ENCODE results near the gene DENND1A.
A peak's percentile ranks its signal among the peaks of the same experiment; 100 is the strongest.
"Not testable (repeated sequence)": the region's sequence is repeated elsewhere in the genome, so short reads cannot be mapped to it uniquely, and the experiment has no call there.

DENND1A gene

DNA sequence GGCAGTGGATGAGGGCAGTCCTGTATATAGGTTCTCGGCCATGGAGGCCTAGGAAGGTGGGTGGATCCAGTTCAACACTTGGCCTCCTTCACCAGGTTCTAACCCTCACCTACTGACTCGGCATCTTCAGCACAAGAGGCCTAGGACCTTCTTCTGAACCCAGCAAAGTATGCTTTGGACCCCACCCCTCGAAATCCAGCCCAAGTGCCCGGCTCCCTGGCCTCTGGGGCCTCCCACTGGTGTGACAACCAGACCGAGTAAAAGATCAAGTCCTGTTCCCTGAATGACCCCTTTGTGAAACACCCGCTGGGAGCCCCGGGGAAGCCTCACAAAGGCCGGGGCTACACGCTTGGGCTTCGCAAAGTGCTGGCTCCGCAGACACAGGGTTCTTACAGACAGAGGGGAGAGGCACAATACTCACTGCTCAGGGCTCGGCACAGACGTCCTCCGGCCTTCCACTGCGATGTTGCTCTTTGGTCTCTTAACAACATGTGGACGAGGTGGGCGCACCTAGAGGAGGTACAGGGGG lies 526.9 kb downstream of the DENND1A start:
- DNase-seq = no peak

- DNase-seq = peak in 1 of 2 donors; percentile 22
These were observed 527.9 kb downstream of the DENND1A start for GRCh38 chr9:123401879-123402513.

GRCh38 chr9:123400926-123401503 lies 528.9 kb downstream of the DENND1A start:
- peak in 1 of 2 donors; percentile 8 for DNase-seq

GRCh38 chr9:123399803-123400378 lies 530.0 kb downstream of the DENND1A start:
- DNase-seq = peak in 1 of 2 donors; percentile 17

- not testable (repeated sequence) for DNase-seq
These were observed 531.0 kb downstream of the DENND1A start for GRCh38 chr9:123398938-123399337.

DNA sequence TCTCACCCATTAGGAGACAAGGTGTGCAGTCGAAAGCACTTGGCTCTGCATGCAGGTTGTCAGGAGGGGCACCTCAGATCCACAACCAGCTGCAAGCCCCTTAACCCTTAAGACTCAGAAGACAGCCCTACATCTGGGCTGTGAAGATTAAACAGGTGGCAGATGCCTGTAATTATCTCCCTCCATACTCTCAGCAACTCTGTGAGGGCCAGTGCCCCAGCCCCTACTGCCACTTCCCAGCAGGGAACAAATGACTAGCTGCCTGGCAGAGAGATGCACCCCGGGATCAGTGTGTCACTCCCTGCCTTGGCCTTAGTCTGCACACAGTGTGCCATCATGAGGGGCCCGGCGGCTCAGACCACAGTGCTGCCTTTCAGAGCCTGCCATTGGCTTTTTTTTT lies 532.0 kb downstream of the DENND1A start:
- no peak for DNase-seq

GRCh38 chr9:123395689-123396511 lies 534.0 kb downstream of the DENND1A start:
- DNase-seq = no peak

GRCh38 chr9:123395276-123395688 lies 534.6 kb downstream of the DENND1A start:
- DNase-seq = no peak

DNA sequence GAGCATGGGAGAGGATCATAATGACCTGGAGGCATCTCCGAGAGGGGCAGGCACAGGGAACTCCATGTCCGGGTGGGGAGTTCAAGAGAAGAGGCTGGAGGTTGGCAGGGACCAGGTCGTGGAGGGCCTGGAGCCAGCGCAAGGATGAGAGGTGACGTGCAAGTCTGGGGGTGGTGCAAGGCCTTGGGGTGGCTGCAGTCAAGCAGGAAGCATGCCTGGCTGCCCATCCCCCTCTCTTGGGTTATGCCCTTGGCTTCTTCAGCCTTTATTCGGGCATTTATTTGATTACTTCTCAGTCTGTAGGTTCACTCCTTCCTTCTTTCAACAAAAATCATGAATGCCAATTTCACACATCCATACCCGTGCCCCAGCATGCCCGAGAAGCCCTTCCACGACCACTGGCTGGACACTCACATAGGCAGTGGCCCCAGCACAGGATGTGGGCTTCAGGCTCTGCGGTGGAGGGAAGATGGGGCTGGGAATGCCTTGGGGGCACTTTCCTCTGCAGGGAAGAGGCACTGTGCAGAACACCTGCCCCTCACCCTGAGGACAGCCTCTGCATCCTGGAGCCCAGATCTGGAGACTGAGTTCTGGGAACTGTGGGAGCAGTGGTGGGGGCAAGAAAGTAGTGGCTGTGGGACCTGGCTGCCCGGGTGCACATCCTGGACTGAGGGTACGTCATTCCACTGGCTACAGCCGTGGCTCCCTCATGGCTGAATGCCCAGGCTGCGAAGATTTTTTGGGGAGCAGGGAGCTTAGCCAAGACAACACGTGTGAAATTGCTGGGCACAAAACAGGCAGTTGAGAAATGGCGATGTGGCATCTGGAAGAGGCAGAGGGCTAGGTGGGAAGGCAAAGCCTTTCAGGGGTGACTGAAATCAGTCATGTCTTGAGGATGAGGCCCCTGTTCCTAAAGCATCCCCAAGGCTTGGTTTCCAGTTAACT lies 535.4 kb downstream of the DENND1A start:
- no peak for DNase-seq

DNA sequence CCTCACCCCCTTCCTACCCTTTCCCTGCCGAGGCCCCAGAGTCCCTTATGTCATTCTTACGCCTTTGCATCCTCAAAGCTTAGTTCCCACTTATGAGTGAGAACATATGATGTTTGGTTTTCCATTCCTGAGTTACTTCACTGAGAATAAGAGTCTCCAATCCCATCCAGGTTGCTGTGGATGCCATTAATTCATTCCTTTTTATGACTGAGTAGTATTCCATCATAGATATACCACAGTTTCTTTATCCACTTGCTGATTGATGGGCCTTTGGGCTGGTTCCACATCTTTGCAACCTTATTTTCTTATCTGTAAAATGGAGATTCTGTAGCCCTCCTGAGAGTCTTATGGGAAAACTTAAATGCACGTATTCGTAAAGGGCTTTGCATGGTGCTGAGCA lies 537.1 kb downstream of the DENND1A start:
- DNase-seq = no peak

DNA sequence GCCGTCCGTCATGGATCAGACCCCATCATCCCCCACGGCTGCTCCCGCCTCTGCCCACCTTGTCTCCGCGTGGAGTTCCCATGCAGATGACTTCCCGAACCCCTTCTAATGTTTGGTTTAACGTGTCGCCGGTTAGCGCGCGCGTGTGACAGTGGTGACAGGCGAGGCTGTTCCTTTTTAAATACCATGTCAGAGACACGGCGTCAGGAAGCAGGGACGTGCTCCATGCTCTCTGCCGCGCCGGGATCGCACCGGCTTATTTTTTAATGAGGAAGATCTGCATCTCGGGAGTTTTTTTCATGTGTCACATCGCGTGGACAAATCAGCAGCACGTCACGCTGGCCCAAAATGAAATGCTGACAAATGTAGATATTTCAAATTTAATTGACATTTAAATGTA lies 538.0 kb downstream of the DENND1A start:
- no peak for DNase-seq

DNA sequence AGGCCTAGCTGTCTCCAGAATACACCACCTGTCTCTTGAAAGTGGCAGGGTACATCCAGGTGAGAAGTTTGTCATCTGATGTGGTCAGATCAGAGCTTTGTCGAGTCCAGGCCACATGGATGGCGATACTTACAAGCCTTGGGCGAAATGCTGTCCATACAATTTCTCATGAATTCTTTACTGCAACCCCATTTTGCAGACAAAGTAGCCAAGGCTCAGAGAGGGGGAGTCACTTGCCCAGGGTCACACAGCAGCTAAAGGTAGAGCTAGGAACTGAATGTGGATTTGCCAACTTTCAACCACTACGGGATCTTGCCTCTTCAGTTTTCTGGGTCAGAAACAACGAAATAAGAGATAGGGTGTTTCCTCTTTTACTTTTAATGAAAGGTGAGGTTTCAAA lies 538.7 kb downstream of the DENND1A start:
- no peak for DNase-seq

GRCh38 chr9:123390337-123391135 lies 539.4 kb downstream of the DENND1A start:
- no peak for DNase-seq

DNA sequence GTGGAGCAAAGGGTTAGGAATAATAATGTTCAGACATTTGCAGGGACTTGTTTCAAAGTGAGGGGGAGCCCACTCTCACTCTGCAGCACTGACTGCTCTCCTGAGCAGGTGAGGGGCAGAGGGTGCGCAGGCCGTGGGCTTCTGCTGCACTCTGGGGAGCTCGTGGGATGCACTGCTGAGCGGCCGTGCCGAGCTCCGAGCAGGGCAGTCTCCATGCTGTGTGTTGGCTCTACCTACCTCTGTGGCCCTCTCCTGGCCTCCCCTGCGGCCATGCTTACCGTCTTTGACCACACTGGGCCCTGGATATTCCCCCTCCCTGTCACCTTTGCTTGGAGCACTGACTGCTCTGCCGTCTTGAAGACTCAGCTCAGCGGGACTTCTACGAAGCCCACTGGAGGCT lies 540.2 kb downstream of the DENND1A start:
- no peak for DNase-seq

- DNase-seq = peak; percentile 42 to 45
These were observed 540.9 kb downstream of the DENND1A start for GRCh38 chr9:123389070-123389469.

DNA sequence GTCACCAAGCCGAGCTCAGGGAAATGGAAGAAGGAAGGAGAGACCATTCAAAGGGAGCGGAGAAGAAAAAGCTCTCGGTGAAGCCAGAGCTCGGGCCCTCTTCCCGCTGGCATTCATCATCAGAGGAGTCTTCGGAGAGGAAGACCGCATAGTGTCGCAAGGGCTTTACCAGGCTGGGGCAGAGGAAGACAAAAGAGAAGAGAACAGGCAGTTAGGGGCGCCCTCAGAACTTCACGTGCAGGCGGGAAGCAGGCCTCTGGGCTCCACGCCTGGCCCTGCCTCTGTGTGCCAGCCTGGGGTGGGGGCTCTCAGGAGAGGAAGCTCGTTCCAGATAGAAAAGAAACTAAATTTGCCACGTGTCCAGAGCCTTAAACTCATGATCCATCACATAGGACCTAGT lies 542.2 kb downstream of the DENND1A start:
- DNase-seq = peak; percentile 5 to 23

DNA sequence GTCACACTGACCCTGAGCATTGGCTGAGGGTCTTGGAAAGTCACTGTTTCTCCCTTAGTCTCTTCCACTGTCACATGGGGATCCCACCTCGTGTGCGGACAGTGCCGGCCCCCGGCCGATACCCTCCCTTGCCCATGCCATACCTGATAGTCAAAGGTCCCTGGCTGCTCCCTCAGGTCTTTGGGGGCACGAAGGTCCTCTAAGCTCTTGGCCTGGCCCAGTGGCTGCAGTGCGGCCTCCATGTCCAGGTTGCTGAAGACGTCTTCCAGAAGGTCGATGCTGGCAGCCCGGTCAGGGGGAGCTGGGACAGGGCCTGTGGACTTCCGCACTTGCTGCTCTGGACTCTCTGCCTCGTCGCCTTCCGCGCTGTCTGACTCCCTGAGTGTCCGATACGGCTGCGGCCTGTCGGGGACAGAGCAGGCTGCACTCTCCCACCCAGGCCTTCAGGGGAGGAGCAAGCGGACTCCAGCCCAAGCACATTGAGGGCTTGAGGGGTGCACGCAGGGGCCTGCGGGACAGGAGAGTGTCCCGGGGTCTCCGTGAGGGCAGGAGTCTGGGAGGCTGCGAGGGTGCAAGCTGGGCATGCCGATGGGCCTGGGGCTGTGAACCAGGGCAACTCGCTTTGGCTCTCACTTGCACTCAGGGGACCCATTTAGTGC lies 546.3 kb downstream of the DENND1A start:
- no peak for DNase-seq

GRCh38 chr9:123382653-123383511 lies 547.0 kb downstream of the DENND1A start:
- no peak for DNase-seq

GRCh38 chr9:123380852-123381705 lies 548.8 kb downstream of the DENND1A start:
- DNase-seq = no peak
